SU-DHL-6 (cell line): ENCODE data around the gene IL4I1.

Experiments
- H2AFZ ChIP-seq: fragments of 200-600 bp; sonication (generic); 2 replicates; pipeline ENCODE4 v1.6.1; 2014; ENCODE audit warnings: low read depth, mild to moderate bottlenecking, moderate library complexity, mixed read lengths, antibody characterized with exemption, low read length; ENCODE audit not compliant: severe bottlenecking
- H3F3A ChIP-seq: fragments of 200-600 bp; shearing (Covaris generic); 2 replicates; pipeline ENCODE4 v1.6.0; 2016; ENCODE audit warnings: antibody characterized with exemption, mild to moderate bottlenecking; ENCODE audit not compliant: insufficient read depth
- H3K27ac ChIP-seq: fragments of 200-600 bp; sonication (generic); 2 replicates; pipeline ENCODE4 v1.5.1; 2016; ENCODE audit warnings: low read depth, mild to moderate bottlenecking, low read length, moderate library complexity, mixed read lengths
- H3K27me3 ChIP-seq: fragments of 200-600 bp; sonication (generic), shearing (Covaris generic); 2 replicates; pipeline ENCODE4 v1.6.0; 2014; ENCODE audit warnings: mild to moderate bottlenecking, low read length
- H3K36me3 ChIP-seq: fragments of 200-600 bp; sonication (generic); 2 replicates; pipeline ENCODE4 v1.6.1; 2014; ENCODE audit warnings: mild to moderate bottlenecking, low read length, mixed read lengths
- H3K4me2 ChIP-seq: fragments of 300-600, 200-600 bp; shearing (Covaris generic), sonication (generic); 2 replicates; pipeline ENCODE4 v1.6.0; 2014; ENCODE audit warnings: low read length, low read depth, mild to moderate bottlenecking; ENCODE audit not compliant: poor library complexity, severe bottlenecking
- H3K4me3 ChIP-seq: fragments of 200-600 bp; sonication (generic); 2 replicates; pipeline ENCODE4 v1.5.1; 2014; ENCODE audit warnings: antibody characterized with exemption, low read length, mild to moderate bottlenecking, mixed read lengths; ENCODE audit not compliant: insufficient read depth, poor library complexity, severe bottlenecking
- H3K79me2 ChIP-seq: fragments of 200-600 bp; sonication (generic); 2 replicates; pipeline ENCODE4 v1.6.1; 2014; ENCODE audit warnings: mild to moderate bottlenecking, low read length, moderate library complexity; ENCODE audit not compliant: insufficient read depth
- H3K9ac ChIP-seq: fragments of 200-600 bp; sonication (generic); 2 replicates; pipeline ENCODE4 v1.7.0; 2014; ENCODE audit warnings: mild to moderate bottlenecking, low read length
- H3K9me2 ChIP-seq: fragments of 200-600 bp; sonication (generic); replicated peaks from 2 replicates; pipeline ENCODE4 v1.6.1; 2014; ENCODE audit warnings: low read length; ENCODE audit not compliant: insufficient read depth
- H3K9me3 ChIP-seq: fragments of 200-600 bp; sonication (generic); 2 replicates; pipeline ENCODE4 v1.6.1; 2014; ENCODE audit warnings: low read length, mixed read lengths; ENCODE audit not compliant: insufficient read depth
- H4K20me1 ChIP-seq: fragments of 200-600 bp; sonication (generic); 2 replicates; pipeline ENCODE4 v1.6.1; 2014; ENCODE audit warnings: low read depth, mild to moderate bottlenecking, antibody characterized with exemption, low read length, moderate library complexity, mixed read lengths
- EZH2phosphoT487 ChIP-seq: fragments of 200-600 bp; sonication (generic), shearing (Covaris generic); conservative IDR thresholded peaks from 2 replicates; pipeline ENCODE4 v1.6.1; 2018; ENCODE audit warnings: mild to moderate bottlenecking, antibody characterized with exemption, low read length, moderate library complexity, mixed read lengths
- TF ChIP-seq, protein P1 (sequence below): fragments of 200-600 bp; sonication (generic); IDR thresholded peaks from one replicate; pipeline ENCODE4 v1.5.1; 2017; ENCODE audit warnings: antibody characterized with exemption, mild to moderate bottlenecking, low read length, moderate library complexity; ENCODE audit not compliant: insufficient read depth, poor library complexity, severe bottlenecking

The IL4I1 gene

DNA sequence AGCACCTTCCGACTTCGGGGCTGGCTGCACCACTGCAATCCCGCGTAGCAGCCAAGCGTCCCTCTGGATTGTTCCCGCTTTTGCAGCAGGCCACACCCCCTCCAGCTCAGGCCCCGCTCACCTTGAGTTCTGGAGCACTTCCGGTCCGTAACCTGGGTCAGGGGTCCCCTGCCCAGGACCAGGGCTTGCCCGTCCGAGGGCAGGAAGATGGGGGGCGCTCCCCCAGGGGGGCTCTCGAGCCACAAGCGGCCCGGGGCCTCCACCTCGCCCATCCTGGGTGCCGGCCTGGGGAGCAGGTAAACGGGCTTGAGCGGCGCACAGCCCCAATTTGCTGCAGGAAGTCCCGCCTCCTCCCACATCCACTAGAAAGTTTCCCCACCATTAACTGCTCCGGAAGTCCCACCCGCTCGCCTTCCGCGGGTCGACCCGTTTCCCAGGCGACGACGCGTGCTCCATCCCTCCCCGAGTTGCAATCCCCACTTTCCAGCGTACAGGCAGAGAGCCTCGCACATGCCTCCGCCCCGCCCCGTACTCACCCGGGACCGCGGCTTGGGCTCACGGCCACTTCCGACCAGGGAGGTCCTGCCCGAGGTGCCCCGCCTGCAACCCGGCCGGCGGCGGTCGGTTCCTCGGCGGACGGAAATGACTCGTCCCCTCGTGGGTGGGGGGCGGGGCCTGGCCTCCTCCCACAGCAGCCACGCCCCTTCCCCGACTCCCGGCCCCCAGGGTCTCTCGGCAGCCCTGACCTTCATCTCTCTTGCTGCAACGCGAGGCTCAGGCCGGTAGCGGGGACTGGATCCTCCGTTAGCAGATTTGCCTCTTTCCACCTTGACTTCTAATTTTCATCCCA, 29.5 kb downstream of the IL4I1 start, which contains the start of gene PNKP:
Gene PNKP, minus strand, starts transcription at position 644 of the 850 bp plus-strand sequence. Its CDS starts 372 bp downstream, at position 272.
- peaks cover 20% of the 10 kb centered on the region; the same call in 1 of the 2 replicates for H3F3A ChIP-seq
- peaks cover 24% of the 10 kb centered on the region for H3K79me2 ChIP-seq

DNA sequence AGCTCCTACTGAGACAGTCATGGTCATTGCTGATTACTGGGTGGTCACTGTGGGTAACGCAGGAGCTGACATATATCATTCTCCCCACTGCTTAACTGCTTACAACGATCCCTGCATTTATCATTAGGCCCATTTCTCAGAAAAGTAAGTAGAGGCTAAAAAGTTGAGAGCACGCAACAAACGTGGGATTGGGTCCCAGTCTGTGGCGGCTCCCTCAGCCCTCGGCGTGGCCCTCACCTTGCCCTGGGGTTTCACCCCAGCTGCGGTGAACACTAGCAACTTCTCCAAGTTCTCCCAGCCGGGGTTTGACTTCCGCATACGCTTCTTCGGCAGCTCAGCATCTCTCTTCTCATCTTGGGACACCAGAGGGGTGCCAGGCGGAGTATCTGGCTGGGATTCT, 31.8 kb downstream of the IL4I1 start:
- Histone ChIP-seq H3K27me3 (no peaks in the 10 kb centered on the region), H2AFZ (no peak overlapping the region), H3K4me3 (no peak overlapping the region), H3K9ac (no peak overlapping the region), H3K9me3 (0 out of 2 replicates have a peak, but pooled peaks cover 4% of the 10 kb centered on the region), H3K79me2 (peaks cover 24% of the 10 kb centered on the region), H3K9me2 (no peaks in the 10 kb centered on the region), H3F3A (peaks cover 14% of the 10 kb centered on the region; the same call in 1 of the 2 replicates), H4K20me1 (no peaks in the 10 kb centered on the region), H3K4me2 (no peak overlapping the region), H3K27ac (no peak overlapping the region), H3K36me3 (no peaks in the 10 kb centered on the region)
- TF ChIP-seq, protein P1, sequence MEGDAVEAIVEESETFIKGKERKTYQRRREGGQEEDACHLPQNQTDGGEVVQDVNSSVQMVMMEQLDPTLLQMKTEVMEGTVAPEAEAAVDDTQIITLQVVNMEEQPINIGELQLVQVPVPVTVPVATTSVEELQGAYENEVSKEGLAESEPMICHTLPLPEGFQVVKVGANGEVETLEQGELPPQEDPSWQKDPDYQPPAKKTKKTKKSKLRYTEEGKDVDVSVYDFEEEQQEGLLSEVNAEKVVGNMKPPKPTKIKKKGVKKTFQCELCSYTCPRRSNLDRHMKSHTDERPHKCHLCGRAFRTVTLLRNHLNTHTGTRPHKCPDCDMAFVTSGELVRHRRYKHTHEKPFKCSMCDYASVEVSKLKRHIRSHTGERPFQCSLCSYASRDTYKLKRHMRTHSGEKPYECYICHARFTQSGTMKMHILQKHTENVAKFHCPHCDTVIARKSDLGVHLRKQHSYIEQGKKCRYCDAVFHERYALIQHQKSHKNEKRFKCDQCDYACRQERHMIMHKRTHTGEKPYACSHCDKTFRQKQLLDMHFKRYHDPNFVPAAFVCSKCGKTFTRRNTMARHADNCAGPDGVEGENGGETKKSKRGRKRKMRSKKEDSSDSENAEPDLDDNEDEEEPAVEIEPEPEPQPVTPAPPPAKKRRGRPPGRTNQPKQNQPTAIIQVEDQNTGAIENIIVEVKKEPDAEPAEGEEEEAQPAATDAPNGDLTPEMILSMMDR: no peak
- TF ChIP-seq EZH2phosphoT487: no peak

More for the DNA sequence above, 29.5 kb downstream of the IL4I1 start, which contains the start of gene PNKP:
- Histone ChIP-seq H3K4me2 (peak within 1 kb of the TSS; percentile 100), H3K9me2 (no peaks in the 10 kb centered on the region), H2AFZ (peak within 1 kb of the TSS; percentile 66), H3K27me3 (no peaks in the 10 kb centered on the region), H3K4me3 (peak within 1 kb of the TSS; percentile 82), H4K20me1 (no peaks in the 10 kb centered on the region), H3K27ac (peak within 1 kb of the TSS; percentile 86), H3K36me3 (no peaks in the 10 kb centered on the region), H3K9ac (peak within 1 kb of the TSS; percentile 77), H3K9me3 (0 out of 2 replicates have a peak, but pooled peaks cover 4% of the 10 kb centered on the region)
- no peak for TF ChIP-seq EZH2phosphoT487
- TF ChIP-seq, protein P1: no peak

DNA sequence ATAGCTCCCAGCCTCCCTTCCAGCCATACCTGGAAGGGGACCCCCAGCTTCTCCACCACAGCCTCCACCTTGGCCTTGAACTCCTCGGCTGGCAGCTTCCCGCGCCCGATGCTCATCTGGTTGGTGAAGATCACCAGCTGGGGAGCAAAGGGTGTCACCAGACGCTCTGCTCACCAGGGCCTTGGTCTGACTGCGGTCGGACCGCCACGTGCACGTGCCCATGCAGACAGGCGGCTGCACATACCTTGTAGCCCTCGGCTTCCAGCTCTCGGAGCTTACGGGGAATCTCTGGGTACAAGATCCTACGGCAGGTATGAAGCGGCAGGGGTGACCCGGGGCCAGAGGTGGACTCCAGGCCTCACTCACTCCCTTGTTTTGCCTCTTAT, 32.8 kb downstream of the IL4I1 start:
- Histone ChIP-seq H3K9me3 (0 out of 2 replicates have a peak, but pooled peaks cover 4% of the 10 kb centered on the region), H4K20me1 (no peaks in the 10 kb centered on the region), H3F3A (peaks cover 13% of the 10 kb centered on the region; the same call in 1 of the 2 replicates), H2AFZ (no peak overlapping the region), H3K9ac (no peak overlapping the region), H3K4me3 (no peak overlapping the region), H3K4me2 (no peak overlapping the region), H3K36me3 (no peaks in the 10 kb centered on the region), H3K9me2 (no peaks in the 10 kb centered on the region), H3K79me2 (peaks cover 24% of the 10 kb centered on the region), H3K27ac (no peak overlapping the region), H3K27me3 (no peaks in the 10 kb centered on the region)
- TF ChIP-seq, protein P1: no peak
- TF ChIP-seq EZH2phosphoT487: no peak
